ENCODE measurements around the gene ACOX3.

ACOX3 gene

GRCh38 chr4:8404791-8405515, 35.6 kb downstream of the ACOX3 start:
- no peak for DNase-seq (ENCODE audit: low read depth)

GRCh38 chr4:8403976-8404375, 36.5 kb downstream of the ACOX3 start:
- no peak for DNase-seq (ENCODE audit: low read depth)

DNA sequence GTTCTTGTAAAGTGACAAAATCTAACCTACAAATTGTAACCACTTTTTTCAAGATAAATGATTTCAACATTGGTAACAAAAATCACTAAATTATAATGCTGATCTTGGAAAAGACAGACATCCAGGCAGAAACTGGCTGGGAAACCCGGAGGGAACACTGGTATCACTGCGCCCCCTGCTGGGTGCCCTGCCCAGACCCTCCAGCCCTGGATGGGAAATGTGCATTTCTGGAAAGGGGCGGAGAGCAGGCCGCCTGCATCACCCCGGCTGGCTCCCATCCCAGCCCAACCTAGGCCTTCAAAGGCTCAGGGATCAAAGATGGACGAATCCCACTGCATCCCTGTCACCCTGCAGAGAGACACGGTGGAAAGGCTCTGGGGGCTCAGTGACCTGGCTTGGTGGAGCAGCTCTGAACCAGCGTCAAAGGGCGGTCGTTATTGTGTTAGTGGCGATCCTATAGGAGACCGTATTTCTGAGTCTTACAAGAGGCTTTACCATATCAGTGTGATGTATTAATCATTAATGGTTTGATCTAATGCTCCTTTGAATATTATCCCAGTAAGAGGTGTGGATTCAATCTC, 37.3 kb downstream of the ACOX3 start:
- DNase-seq (ENCODE audit: low read depth): peak; percentile 83

- no peak for DNase-seq (ENCODE audit: low read depth)
Measured at GRCh38 chr4:8402640-8403039, 37.9 kb downstream of the ACOX3 start.

DNA sequence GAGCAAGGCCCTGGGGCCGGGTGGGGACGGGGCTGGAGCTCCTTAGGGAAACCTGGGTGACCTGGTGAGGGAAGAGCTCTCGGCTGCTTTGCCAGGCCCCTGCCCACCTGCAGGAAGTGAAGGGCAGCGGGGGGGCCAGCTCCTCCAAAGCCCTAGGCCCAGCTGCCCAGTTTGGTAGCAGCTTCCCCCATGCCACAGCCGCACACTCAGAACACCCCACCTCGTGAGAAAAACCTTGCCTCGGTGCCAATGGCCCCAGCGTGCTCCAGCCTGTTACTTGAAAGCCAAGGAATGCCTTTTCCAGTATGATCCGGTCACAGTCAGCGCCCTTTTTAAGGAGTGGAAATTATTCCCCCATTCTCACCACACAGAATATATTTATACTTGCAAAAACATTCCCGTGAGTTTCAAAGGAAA, 38.3 kb downstream of the ACOX3 start:
- DNase-seq (ENCODE audit: low read depth): no peak

- DNase-seq (ENCODE audit: low read depth): no peak
Measured at GRCh38 chr4:8401665-8402064, 38.9 kb downstream of the ACOX3 start.

DNA sequence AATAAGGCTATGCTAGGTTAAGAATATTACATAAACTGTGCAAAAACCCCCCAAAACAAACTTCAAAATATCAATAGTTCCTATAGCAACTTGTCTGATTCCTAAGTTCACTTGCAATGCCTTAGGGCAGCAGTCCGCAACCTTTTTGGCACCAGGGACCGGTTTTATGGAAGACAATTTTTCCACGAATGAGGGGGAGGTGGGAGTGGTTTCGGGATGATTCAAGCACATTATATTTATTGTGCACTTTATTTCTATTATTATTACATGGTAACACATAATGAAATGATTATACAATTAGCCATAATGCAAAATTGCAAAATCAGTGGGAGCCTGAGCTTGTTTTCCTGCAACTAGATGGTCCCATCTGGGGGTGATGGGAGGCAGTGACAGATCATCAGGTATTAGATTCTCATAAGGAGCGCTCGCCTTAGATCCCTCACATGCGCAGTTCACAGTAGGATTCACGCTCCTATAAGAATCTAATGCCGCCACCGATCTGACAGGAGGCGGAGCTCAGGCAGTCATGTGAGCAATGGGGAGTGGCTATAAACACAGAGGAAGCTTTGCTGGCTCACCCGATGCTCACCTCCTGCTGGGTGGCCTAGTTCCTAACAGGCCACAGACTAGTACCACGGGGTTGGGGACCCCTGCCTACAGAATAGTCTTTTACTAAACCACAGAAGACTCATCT, 39.7 kb downstream of the ACOX3 start:
- no peak for DNase-seq (ENCODE audit: low read depth)

DNA sequence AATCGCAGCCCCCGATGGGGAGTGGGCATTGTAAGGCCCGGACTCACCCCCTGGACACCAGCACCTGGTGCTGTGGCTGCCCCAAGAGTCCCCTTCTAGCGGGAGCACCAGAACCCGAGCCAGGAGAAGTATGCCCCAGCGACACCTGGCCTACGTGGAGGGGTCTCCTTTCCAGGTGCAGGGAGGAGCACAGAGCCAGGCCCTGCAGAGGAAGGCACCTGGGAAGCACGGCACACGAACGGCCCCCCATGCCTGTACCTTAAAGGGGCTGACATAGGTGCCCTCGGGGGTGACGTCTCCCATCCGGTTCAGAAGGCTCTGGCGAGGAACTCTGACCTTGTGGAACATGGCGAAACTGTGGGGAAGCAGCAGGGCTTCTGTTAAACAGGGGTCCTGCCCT, 41.2 kb downstream of the ACOX3 start:
- no peak for DNase-seq (ENCODE audit: low read depth)

DNA sequence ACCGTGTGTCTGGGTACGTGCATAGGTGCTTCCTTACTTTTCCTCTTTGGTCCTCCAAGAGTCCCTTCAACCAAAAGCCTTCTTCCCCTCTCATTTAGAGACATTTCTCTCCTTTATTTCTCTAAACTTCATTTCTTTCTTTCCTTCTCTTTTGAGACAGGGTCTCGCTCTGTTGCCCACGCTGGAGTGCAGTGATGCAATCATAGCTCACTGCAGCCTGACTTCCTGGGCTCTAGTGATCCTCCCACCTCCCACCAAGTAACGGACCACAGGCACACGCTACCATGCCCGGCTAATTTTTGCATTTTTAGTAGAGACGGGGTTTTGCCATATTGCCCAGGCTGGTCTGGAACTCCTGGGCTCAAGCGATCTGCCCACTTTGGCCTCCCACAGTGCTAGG, 42.2 kb downstream of the ACOX3 start:
- DNase-seq (ENCODE audit: low read depth): no peak

DNA sequence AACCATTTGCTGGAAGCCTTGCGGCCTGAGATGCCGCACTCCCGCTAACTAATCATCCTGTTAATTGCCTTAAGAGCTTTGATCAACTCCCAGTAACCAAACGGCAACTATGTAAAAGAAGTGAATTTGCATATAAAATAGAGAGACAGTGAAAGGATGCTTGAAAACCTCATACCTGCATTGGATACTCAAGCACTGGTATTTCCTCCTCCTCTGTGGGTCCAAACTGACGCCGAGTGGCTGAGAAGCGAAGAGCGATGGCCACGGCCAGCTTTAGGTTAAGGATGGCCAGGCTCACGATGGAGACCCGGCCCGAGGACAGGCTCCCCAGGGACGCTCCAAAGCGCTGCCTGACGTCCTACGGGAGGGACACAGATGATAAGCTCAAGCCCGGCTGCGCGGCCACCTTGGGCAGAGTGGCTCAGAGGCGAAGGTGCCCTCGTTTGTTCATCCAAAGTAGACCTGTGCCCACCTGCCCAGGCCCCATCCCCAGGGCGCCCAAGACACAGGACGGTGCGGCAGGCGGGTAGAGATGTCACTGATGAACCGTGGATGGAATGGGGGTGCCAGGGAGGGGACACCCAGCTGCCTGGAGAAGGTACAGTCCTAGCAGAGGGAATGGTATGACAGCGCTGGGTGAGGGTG, 43.6 kb downstream of the ACOX3 start:
- no peak for DNase-seq (ENCODE audit: low read depth)

GRCh38 chr4:8395504-8396296, 44.8 kb downstream of the ACOX3 start:
- no peak for DNase-seq (ENCODE audit: low read depth)

- DNase-seq (ENCODE audit: low read depth): no peak
Measured at GRCh38 chr4:8394806-8395205, 45.7 kb downstream of the ACOX3 start.

GRCh38 chr4:8394061-8394519, 46.4 kb downstream of the ACOX3 start:
- DNase-seq (ENCODE audit: low read depth): peak; percentile 59

DNA sequence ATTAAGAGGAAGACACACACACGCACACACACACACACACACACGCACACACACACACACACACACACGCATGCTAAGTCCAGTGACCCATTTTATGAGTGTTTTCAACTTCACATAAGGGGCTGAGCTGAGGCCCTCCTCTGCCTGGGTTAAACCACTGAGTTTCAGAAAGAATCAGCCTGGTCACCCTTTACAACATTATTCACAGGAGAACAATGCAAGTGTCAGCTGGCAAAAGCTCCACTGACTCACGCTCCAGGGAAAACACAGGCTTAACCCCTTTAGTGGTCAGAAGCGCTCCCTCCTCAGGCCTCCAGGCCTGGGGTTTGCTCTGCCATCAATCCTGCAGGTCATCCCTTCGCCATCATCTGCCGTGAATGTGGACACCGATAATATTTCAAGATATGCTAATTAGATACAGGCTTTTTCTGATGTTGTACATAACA, 46.9 kb downstream of the ACOX3 start:
- peak; percentile 99 for DNase-seq (ENCODE audit: low read depth)

DNA sequence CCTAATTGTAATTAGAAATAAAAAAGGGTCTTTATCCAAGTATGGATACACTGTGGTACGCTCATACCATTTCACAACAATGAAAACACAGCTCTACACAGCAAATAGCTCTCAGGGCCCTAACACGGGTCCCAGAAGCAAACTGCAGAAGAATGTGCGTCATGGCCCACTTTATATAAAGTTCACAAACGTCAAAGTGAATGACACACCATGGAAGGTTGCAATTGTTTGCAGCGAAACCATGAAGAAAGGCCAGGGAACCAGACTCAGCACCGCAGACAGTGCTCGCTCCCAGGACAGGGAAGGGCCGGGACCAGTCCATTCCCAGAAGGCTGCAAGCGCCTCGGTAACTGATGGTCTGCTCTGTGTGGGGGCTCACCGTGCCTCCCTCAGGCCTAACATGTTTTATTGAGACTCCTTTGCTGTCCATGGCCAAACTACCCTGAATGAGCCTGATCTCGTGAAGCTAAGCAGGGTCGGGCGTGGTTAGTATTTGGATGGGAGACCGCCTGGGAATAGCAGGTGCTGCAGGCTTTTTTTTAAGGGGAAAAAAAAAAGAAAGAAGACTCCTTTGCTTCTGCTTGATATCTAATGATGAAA, 47.8 kb downstream of the ACOX3 start:
- no peak for DNase-seq (ENCODE audit: low read depth)

DNA sequence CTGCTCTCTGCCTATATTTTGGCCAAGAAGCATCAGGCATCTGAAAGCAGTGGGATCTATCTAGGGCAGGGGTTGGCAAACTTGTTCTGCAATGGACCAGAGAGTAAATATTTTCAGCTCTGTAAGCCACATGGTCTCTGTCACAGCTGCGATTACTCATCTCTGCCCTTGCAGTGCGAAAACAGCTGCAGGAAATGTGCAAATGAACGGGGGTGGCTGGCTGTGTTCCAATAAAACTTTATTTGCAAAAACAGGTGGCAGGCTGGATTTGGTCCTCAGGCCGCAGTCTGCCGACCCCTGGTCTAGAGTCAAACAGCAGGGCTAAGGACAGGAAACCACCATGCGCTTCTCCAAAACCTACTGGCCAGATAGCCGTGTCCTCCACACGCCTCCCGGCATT, 48.6 kb downstream of the ACOX3 start:
- DNase-seq (ENCODE audit: low read depth): peak; percentile 72

DNA sequence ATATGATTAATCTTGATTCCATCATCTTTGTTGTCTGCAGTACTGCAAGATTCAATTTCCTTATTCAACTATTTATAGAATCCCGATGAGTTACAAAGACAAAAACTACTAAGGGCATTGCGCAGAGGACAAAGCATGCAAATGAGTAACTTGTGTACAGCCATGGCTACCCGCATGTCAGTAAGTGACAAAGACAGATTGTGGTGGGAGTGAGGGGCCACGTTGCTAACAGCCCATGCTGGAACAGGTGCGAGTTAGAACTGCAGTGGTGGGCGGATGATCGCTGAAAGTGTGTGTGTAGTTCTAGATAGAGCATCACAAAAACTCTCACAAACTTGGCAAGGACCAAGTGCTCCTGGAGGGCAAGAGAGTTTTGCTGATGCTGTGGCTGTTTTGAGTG, 49.5 kb downstream of the ACOX3 start:
- DNase-seq (ENCODE audit: low read depth): no peak

- DNase-seq (ENCODE audit: low read depth): no peak
Measured at GRCh38 chr4:8390577-8390976, 49.9 kb downstream of the ACOX3 start.

GRCh38 chr4:8388528-8388870, 52.0 kb downstream of the ACOX3 start:
- DNase-seq (ENCODE audit: low read depth): no peak

- no peak for DNase-seq (ENCODE audit: low read depth)
Measured at GRCh38 chr4:8387615-8388527, 52.7 kb downstream of the ACOX3 start.

GRCh38 chr4:8387194-8387593, 53.3 kb downstream of the ACOX3 start:
- DNase-seq (ENCODE audit: low read depth): no peak
